SK-N-SH (cell line): ENCODE data around the gene RGMA. TPM values are rescaled to one million over a fixed set of nuclear protein-coding genes. Genes with fewer than 3 reads are reported as not detected.
A peak's percentile ranks its signal among the peaks of the same experiment; 100 is the strongest.
"Not testable (repeated sequence)": the region's sequence is repeated elsewhere in the genome, so short reads cannot be mapped to it uniquely, and the experiment has no call there.

Experiments
- CTCF ChIA-PET: fragments of 300-600, 350-600 bp; formaldehyde crosslinking; extraction: SDS; loops from one replicate; lab custom pipeline; 2021; lab: Yijun Ruan, JAX
- POLR2A ChIA-PET: fragments of 350-600 bp; sonication (Branson Sonifier 250); formaldehyde crosslinking; extraction: SDS; loops from one replicate; lab custom pipeline; 2020; ENCODE audit warnings: antibody characterized with exemption, inconsistent platforms; lab: Yijun Ruan, JAX
- DNase-seq: peaks from one replicate; pipeline ENCODE4 v3.0.0; 2012
- H2AFZ ChIP-seq: fragments of 200-600 bp; sonication (generic); 2 replicates; pipeline ENCODE4 v1.8.1; 2016; ENCODE audit warnings: antibody characterized with exemption, mild to moderate bottlenecking, low read depth
- H3F3A ChIP-seq: fragments of 200-600 bp; sonication (generic); replicated peaks from 2 replicates; pipeline ENCODE3; 2016; ENCODE audit warnings: antibody characterized with exemption, mild to moderate bottlenecking; ENCODE audit not compliant: insufficient read depth
- H3K27ac ChIP-seq, 2 experiments: fragments of 200-500 bp in 1 of 2; fragments of 200-600 bp in 1 of 2; sonication (Bioruptor generic) in 1 of 2; sonication (generic), shearing (Covaris generic) in 1 of 2; 2 replicates each; pipeline versions ENCODE4 v1.5.1 to v1.6.1; 2014 to 2016; ENCODE audit warnings: low read depth in 2 of 2, inconsistent platforms in 1 of 2, low read length in 1 of 2, mild to moderate bottlenecking in 1 of 2, mixed read lengths in 1 of 2
- H3K27me3 ChIP-seq: fragments of 200-600 bp; sonication (generic), shearing (Covaris generic); 2 replicates; pipeline ENCODE4 v1.6.1; 2016; ENCODE audit warnings: mixed run types; ENCODE audit not compliant: insufficient read depth
- H3K36me3 ChIP-seq, 2 experiments: fragments of 200-500 bp in 1 of 2; fragments of 200-600 bp in 1 of 2; sonication (Bioruptor generic) in 1 of 2; sonication (generic) in 1 of 2; replicated peaks in 1 of 2; 2 replicates each; pipeline versions ENCODE3 to v1.5.1; 2014 to 2016; ENCODE audit warnings: low read length in 1 of 2, mild to moderate bottlenecking in 1 of 2; ENCODE audit not compliant: insufficient read depth in 2 of 2, control insufficient read depth in 1 of 2
- H3K4me1 ChIP-seq, 2 experiments: fragments of 200-500 bp in 1 of 2; fragments of 200-600 bp in 1 of 2; sonication (Bioruptor generic) in 1 of 2; sonication (generic), shearing (Covaris generic) in 1 of 2; 2 replicates each; pipeline versions ENCODE4 v1.5.1 to v1.6.1; 2014 to 2016; ENCODE audit warnings: low read depth in 1 of 2, low read length in 1 of 2, mixed run types in 1 of 2; ENCODE audit not compliant: insufficient read depth in 2 of 2, control insufficient read depth in 1 of 2
- H3K4me2 ChIP-seq: fragments of 200-600 bp; sonication (generic), shearing (Covaris generic); 2 replicates; pipeline ENCODE4 v1.6.1; 2017; ENCODE audit warnings: mixed run types
- H3K4me3 ChIP-seq, 2 experiments: fragments of 200-500 bp in 1 of 2; fragments of 200-600 bp in 1 of 2; sonication (Bioruptor generic) in 1 of 2; sonication (generic), shearing (Covaris generic) in 1 of 2; 2 replicates each; pipeline versions ENCODE4 v1.5.1 to v1.8.1; 2014 to 2016; ENCODE audit warnings: low read depth in 2 of 2, inconsistent platforms in 1 of 2, low read length in 1 of 2, mild to moderate bottlenecking in 1 of 2, mixed read lengths in 1 of 2, moderate library complexity in 1 of 2
- H3K79me2 ChIP-seq: fragments of 200-600 bp; sonication (generic); 2 replicates; pipeline ENCODE4 v1.8.1; 2017; ENCODE audit warnings: mild to moderate bottlenecking; ENCODE audit not compliant: insufficient read depth
- H3K9ac ChIP-seq: fragments of 200-600 bp; sonication (generic); 2 replicates; pipeline ENCODE4 v1.6.1; 2017; ENCODE audit warnings: mixed run types
- H3K9me2 ChIP-seq: fragments of 200-600 bp; sonication (generic); 2 replicates; pipeline ENCODE4 v1.6.1; 2017; ENCODE audit warnings: mixed run types
- H3K9me3 ChIP-seq: fragments of 200-600 bp; sonication (generic); 2 replicates; pipeline ENCODE4 v1.6.1; 2017; ENCODE audit warnings: mixed run types, mild to moderate bottlenecking, moderate library complexity
- H4K20me1 ChIP-seq: fragments of 200-600 bp; sonication (generic); 2 replicates; pipeline ENCODE4 v1.6.1; 2017; ENCODE audit warnings: mild to moderate bottlenecking, mixed run types; ENCODE audit not compliant: insufficient read depth
- CHD2 ChIP-seq: fragments of 150-350 bp; IDR thresholded peaks from 2 replicates; pipeline ENCODE4 v1.6.1; 2018; ENCODE audit warnings: low read length; ENCODE audit not compliant: partially characterized antibody
- CTCF ChIP-seq: fragments of 200-600 bp; sonication (generic); IDR thresholded peaks from 2 replicates; pipeline ENCODE4 v1.6.1; 2017; ENCODE audit warnings: antibody characterized with exemption, mild to moderate bottlenecking, moderate library complexity
- ELF1 ChIP-seq: IDR thresholded peaks from 2 replicates; pipeline ENCODE4 v1.4.0; 2012
- EP300 ChIP-seq, 2 experiments: IDR thresholded peaks; 2 replicates each; pipeline versions ENCODE4 v1.4.0 to v1.6.1; 2012; ENCODE audit warnings: borderline replicate concordance in 1 of 2, low read depth in 1 of 2, low read length in 1 of 2
- EZH2phosphoT487 ChIP-seq: fragments of 200-600 bp; sonication (generic); IDR thresholded peaks from 2 replicates; pipeline ENCODE4 v1.6.1; 2017; ENCODE audit warnings: low read depth, mixed run types, mild to moderate bottlenecking, antibody characterized with exemption, moderate library complexity, borderline replicate concordance
- FOXM1 ChIP-seq: IDR thresholded peaks from 2 replicates; pipeline ENCODE4 v1.4.0; 2012; ENCODE audit warnings: low read depth, mild to moderate bottlenecking
- IRF3 ChIP-seq: fragments of 150-350 bp; IDR thresholded peaks from 2 replicates; pipeline ENCODE4 v1.6.1; 2016; ENCODE audit warnings: mild to moderate bottlenecking, low read depth, low read length
- MAX ChIP-seq: IDR thresholded peaks from 2 replicates; pipeline ENCODE4 v1.4.0; 2012; ENCODE audit warnings: low read depth
- MEF2A ChIP-seq: IDR thresholded peaks from 2 replicates; pipeline ENCODE4 v1.4.0; 2012; ENCODE audit warnings: low read depth, borderline replicate concordance
- MXI1 ChIP-seq: IDR thresholded peaks from 2 replicates; pipeline ENCODE4 v1.6.1; 2012; ENCODE audit warnings: mild to moderate bottlenecking, low read depth, low read length, improper control_type of control experiment
- NFIC ChIP-seq: IDR thresholded peaks from 2 replicates; pipeline ENCODE4 v1.4.0; 2012; ENCODE audit warnings: borderline replicate concordance
- PBX3 ChIP-seq: IDR thresholded peaks from 2 replicates; pipeline ENCODE4; 2012
- POLR2AphosphoS5 ChIP-seq: IDR thresholded peaks from 2 replicates; pipeline ENCODE4 v1.6.1; 2012; ENCODE audit warnings: low read depth, low read length
- RAD21 ChIP-seq: IDR thresholded peaks from 2 replicates; pipeline ENCODE4 v1.6.1; 2012; ENCODE audit warnings: mild to moderate bottlenecking, low read length
- RCOR1 ChIP-seq: fragments of 150-350 bp; IDR thresholded peaks from 2 replicates; pipeline ENCODE4 v1.6.1; 2017; ENCODE audit warnings: antibody characterized with exemption, low read length
- RFX5 ChIP-seq: IDR thresholded peaks from 2 replicates; pipeline ENCODE4 v1.6.1; 2012; ENCODE audit warnings: mild to moderate bottlenecking, improper control_type of control experiment, low read length
- RXRA ChIP-seq: IDR thresholded peaks from 2 replicates; pipeline ENCODE4 v1.4.0; 2012; ENCODE audit warnings: low read depth, mild to moderate bottlenecking, borderline replicate concordance
- TAF1 ChIP-seq: IDR thresholded peaks from 2 replicates; pipeline ENCODE4 v1.6.1; 2012; ENCODE audit warnings: low read depth, mild to moderate bottlenecking, low read length, moderate library complexity, borderline replicate concordance
- TEAD4 ChIP-seq: IDR thresholded peaks from 2 replicates; pipeline ENCODE4 v1.4.0; 2012; ENCODE audit warnings: mild to moderate bottlenecking, borderline replicate concordance; ENCODE audit not compliant: insufficient read depth
- ZBTB33 ChIP-seq: IDR thresholded peaks from 2 replicates; pipeline ENCODE4 v1.4.0; 2012; ENCODE audit warnings: low read depth, borderline replicate concordance
- WGBS: methylation state at CpG from one replicate; pipeline ENCODE4 v1.1.6; 2017; ENCODE audit warnings: low lambda C conversion rate; 5-methylcytosine and 5-hydroxymethylcytosine counted together
- polyA plus RNA-seq, 3 experiments: library from polyadenylated mRNA; depleted of rRNA; stranded (reverse); fragments of >200 nt; gene quantifications; 2 replicates each; pipeline ENCODE4 v1.2.3, GENCODE V29; 2012

The RGMA gene
- polyA plus RNA-seq, 1 of the 3 experiments (the other 2 are of a cell fraction) = 1.5 TPM

GRCh38 chr15:93033434-93034045 is 55.5 kb downstream of the RGMA start:
- H3K27ac ChIP-seq = no peak overlapping the region
- no peaks in the 10 kb centered on the region for H3K9me2 ChIP-seq
- no peaks in the 10 kb centered on the region for H3K79me2 ChIP-seq
- ChIA-PET CTCF (interaction anchor here (0.8 to 10.7 kb wide), 2 partner anchors 54 to 1086 kb away, joined by 4 to 191 read pairs; no protein-coding TSS in a partner anchor), POLR2A (no interaction called here)
- peaks cover 1% of the 10 kb centered on the region for H4K20me1 ChIP-seq
- H3K4me1 ChIP-seq = peaks cover 11 to 22% of the 10 kb centered on the region in 2 experiments; a peak in 3 of 4 replicates
- DNase-seq = peak; percentile 19
- H3K4me2 ChIP-seq = no peak overlapping the region
- H3K27me3 ChIP-seq = no peaks in the 10 kb centered on the region
- H3K36me3 ChIP-seq = peaks cover 0 to 4% of the 10 kb centered on the region in 2 experiments
- peaks cover 1% of the 10 kb centered on the region for H3F3A ChIP-seq
- H2AFZ ChIP-seq = no peak overlapping the region
- H3K4me3 ChIP-seq = no peak overlapping the region
- TF ChIP-seq TEAD4 (no peak), TAF1 (no peak), POLR2AphosphoS5 (no peak), MAX (no peak), ELF1 (no peak), MEF2A (no peak), RXRA (no peak), PBX3 (no peak), CTCF (no peak), IRF3 (no peak), EZH2phosphoT487 (no peak), FOXM1 (no peak), RAD21 (no peak), ZBTB33 (no peak), MXI1 (no peak), NFIC (no peak), CHD2 (no peak), RFX5 (no peak), EP300 (IDR thresholded peaks at IDR 0.05; ENCODE audit: borderline replicate concordance in 1 of 2, low read depth in 1 of 2, low read length in 1 of 2) (no peak), RCOR1 (no peak)
- H3K9ac ChIP-seq = no peak overlapping the region
- WGBS = 86% methylated on average over 11 of the region's 14 CpGs
- H3K9me3 ChIP-seq = no peaks in the 10 kb centered on the region

GRCh38 chr15:93032515-93033206 is 56.4 kb downstream of the RGMA start:
- H3K79me2 ChIP-seq, H3K9ac ChIP-seq, H3K9me3 ChIP-seq, H3K4me2 ChIP-seq, H3K27me3 ChIP-seq, H2AFZ ChIP-seq, H3K27ac ChIP-seq, H3K4me3 ChIP-seq, POLR2A ChIA-PET, H4K20me1 ChIP-seq, H3K9me2 ChIP-seq: not testable (repeated sequence)
- DNase-seq = peak; percentile 12
- WGBS = 88% methylated on average over 21 of the region's 21 CpGs
- Histone ChIP-seq H3F3A (peaks cover 10% of the 10 kb centered on the region), H3K36me3 (peaks cover 4 to 10% of the 10 kb centered on the region in 2 experiments), H3K4me1 (peaks cover 19 to 25% of the 10 kb centered on the region in 2 experiments; a peak in 3 of 4 replicates)
- CTCF ChIA-PET = interaction anchor here (0.6 to 10.7 kb wide), 4 partner anchors 49 to 1087 kb away, joined by 3 to 191 read pairs (median 9); no protein-coding TSS in a partner anchor
